CD4-positive, alpha-beta T cell treated with Interleukin-1 beta for 1 hour (primary cell): Measurements from ENCODE around the gene SHH.
"Not testable (repeated sequence)": the region's sequence is repeated elsewhere in the genome, so short reads cannot be mapped to it uniquely, and the experiment has no call there.

Experiments used
- DNase-seq, 2 donors: peaks; one replicate each; pipeline ENCODE4 v3.0.0-alpha.2; 2020 to 2022

Gene SHH

DNA sequence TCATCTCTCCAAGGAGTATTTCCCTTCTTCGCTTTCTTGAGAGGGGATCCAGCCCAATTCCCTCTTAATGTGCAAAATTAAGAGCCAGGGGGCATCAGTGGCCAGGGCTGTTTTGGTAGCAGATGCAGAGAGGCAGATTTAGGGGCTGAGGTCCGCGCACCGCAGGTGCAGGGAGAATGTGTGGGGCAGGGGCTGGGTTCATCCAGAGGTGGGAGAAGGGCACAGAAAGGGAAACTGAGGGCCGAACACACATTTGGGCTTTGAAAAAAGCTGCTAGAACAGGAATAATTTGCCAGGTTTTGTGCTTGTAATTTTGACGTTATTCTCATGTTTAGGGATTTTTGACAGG, 6.5 kb upstream of the SHH start:
- no peak for DNase-seq

GRCh38 chr7:155818154-155818819, 6.0 kb upstream of the SHH start:
- no peak for DNase-seq

- DNase-seq = not testable (repeated sequence)
These were observed 5.3 kb upstream of the SHH start for GRCh38 chr7:155817515-155817914.

DNA sequence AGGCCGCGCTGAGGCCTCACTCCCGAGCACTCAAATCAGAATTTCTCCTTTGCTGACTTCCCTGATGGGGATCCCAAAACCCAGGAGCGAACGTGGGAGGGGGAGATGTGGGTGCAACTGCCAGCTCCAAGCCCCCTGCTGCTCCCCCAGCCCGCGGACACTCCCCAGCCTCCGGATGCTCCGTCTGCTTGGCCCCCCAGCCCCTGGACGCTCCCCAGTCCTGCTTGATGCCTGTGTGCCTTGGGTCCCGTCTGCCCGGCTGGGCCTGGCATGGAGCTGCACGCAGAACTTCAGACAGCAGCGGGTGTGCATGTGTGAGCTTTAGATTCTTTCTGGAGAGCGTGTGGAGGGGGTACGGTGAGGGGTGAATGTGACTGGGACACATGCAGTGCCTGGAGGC, 4.7 kb upstream of the SHH start:
- DNase-seq = no peak

- no peak for DNase-seq
These were observed 3.9 kb upstream of the SHH start for GRCh38 chr7:155816192-155816508.

- DNase-seq = peak; percentile 38 to 51
These were observed 3.3 kb upstream of the SHH start for GRCh38 chr7:155815332-155816191.

GRCh38 chr7:155814316-155815276, 2.3 kb upstream of the SHH start:
- no peak for DNase-seq

GRCh38 chr7:155813546-155814315, 1.5 kb upstream of the SHH start:
- DNase-seq = no peak

DNA sequence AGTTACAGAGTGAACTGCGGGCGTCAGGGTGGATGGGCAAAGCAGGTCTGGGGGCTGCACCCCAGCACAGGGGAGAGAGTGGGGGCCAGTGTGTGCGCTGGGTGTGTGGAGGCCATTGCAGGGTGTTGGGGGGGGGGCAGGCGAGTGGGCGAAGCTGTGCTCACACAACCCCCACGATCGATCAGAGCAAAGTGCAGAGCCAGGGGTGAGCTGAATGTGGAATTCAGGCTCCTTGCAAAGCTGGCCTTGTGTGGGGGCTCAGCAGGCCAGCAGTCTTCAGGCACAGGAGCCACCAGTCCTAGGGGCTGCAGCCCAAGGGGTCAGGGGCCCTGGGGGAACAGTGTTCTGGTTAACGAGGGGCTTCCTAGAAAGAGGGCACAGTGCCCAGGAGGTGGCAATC, 862 bp upstream of the SHH start:
- DNase-seq = no peak

DNA sequence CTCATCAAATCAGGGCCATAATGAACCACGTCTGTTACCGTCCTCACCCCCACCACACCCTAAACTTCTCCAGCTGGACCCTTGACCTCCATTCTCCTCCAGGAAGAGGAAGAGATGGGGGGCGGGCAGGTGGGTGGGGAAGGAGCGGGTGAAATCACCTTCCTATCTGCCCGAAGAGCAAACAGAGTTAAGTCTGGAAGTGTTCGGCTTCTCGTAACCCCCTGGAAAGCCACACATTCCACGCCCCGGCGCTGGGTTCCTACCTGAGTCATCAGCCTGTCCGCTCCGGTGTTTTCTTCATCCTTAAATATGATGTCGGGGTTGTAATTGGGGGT, 736 bp downstream of the SHH start:
- no peak for DNase-seq

DNA sequence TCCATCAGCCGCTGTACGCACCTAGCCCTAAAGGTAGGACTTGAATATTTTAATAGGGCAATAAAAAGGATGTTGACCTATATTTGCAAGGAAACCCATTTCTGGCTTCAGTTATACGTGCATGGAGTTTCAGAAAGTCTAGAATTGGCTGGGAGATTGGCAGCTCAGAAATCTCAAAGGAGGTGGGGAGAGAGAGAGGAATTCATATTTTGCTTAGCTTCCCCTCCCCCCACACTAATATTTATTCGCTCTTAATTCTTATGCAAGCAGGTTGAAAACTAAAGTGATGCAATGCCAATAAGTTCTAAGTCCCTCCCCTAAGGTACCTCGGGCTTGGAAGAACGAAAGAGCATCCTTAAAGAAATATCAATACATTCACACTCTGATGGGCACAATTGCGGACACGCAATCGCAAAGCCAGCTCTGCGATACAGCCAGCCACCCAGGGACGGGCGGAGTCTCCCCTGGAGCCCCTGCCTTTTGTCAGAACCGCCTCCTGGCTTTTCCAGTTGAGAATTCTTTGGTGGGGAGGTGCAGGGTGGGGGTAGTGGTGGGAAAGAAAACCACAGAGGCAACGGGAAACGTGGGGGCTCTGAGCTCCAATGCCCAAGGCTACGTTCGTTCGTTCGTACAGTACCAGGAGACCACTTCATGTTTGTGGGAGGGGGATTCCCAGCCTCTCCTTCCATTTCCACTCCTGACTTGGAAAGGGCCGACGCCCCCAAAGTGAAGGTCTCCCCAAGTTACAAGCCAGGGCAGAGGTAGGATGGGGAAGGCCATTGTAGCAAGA, 1.3 kb downstream of the SHH start:
- no peak for DNase-seq

GRCh38 chr7:155809947-155810769, 2.1 kb downstream of the SHH start:
- no peak for DNase-seq

DNA sequence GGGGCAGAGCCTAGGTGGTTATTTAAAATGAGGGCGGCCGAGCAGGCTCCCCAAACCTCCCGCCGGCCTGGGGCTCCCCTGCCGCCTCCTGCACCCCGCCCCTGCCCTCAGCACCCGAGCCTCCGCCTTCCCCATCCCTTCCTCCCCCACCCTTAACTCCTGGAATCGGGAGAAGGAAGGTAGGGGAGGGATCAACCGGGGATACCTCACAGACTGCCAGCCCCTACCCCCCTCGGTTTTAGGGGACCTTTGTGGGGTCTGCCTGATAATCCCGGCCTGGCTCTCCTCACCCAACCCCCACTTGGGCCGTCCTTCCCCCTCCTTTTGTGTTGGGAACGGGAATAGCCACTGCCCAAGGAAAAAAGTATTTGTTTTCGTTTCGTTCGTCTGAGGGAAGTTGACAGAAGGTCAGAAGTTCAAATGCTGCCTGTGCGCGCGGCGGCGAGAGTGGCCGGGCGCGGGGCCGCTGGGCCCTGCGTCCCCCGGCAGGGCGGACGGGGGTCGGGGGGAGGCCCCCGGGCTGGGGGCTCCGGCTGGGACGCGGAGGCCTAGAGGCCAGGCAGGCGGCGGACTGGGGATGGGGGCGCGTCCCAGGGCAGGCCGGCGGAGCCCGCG, 2.8 kb downstream of the SHH start:
- no peak for DNase-seq

DNA sequence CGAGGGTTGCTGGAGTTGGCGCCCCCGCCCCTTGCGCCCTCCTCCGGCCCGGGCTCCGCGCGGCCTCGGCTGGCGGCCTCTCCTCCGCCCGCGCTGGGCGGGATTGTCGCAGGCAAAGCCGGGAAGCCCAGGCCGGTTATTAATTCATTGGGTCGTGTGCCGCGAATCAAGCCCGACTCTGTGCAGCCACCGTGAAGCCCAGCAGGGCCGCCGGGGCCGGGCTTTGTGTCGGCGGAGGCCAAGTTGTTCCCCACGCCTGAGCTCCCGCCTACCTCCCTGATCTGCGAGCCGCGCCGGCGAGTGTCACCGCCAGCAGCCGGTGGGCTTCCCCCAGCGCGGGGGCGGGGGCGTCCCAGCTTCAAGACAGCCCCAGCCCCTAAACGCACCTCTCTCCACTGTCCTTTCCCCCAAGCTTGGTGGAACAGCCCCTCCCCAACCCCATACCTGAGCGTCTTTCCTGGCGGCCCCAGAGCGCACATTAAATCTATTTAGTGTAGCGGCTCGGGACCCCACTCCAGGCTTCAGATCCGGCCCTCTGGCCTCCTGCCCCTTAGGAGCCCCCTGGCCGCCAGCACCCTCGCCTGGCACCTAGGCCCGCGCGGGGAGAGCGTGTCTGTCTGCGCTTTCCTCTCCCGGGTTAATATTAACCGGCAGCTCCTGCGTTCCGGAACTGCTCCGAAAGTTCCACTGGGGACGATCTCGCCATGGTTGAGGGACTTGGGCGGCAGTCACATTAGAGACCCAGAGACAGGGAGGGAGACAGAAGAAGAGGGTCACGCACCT, 3.5 kb downstream of the SHH start:
- no peak for DNase-seq

- DNase-seq = no peak
These were observed 4.3 kb downstream of the SHH start for GRCh38 chr7:155807789-155808548.

DNA sequence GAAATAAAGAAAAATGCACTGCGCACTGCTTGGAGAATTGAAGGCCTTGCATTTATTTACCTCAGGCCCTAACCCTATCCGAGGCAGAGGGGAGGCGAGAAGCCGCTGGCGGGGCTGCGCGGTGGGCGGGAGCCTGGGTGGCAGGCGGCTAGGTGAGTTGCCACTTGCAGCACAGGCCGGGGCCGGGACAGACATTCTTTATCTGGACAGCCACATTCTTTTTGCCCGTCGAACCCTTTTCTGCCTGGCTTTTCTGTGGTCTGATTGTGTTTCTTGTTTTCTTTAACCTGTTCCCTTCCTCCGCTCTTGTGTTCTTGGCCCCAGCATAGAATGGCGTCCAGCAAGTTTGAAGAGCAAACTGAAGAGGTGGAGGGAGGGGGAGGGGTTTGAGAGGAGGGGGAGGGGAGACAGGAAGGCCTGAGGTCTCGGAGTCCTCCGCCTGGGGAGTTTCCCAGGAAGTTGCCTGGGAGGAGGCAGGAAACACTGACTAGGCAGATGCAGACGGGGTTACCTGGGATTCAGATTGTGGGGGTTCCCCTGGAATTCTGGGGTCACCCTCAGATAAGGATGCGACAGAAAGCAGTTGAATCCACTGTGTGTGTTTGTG, 5.1 kb downstream of the SHH start:
- DNase-seq = no peak

- DNase-seq = no peak
These were observed 6.0 kb downstream of the SHH start for GRCh38 chr7:155806096-155806871.

- DNase-seq = no peak
These were observed 6.5 kb downstream of the SHH start for GRCh38 chr7:155805826-155806095.
